DOHH2 (cell line): ENCODE results near the gene B4GALNT3.

Source experiments
- H3F3A ChIP-seq: fragments of 200-600 bp; sonication (generic), shearing (Covaris generic); 2 replicates; pipeline ENCODE4 v1.6.0; 2016; ENCODE audit warnings: antibody characterized with exemption, mild to moderate bottlenecking; ENCODE audit not compliant: control insufficient read depth, insufficient read depth
- H3K27ac ChIP-seq: fragments of 200-600 bp; sonication (generic); 2 replicates; pipeline ENCODE4 v1.5.1; 2014; ENCODE audit warnings: low read depth, mild to moderate bottlenecking, low read length, moderate library complexity
- H3K27me3 ChIP-seq: fragments of 200-600 bp; sonication (generic); 2 replicates; pipeline ENCODE4 v1.6.1; 2014; ENCODE audit warnings: mild to moderate bottlenecking, low read length, mixed read lengths; ENCODE audit not compliant: control insufficient read depth
- H3K36me3 ChIP-seq: fragments of 200-600 bp; sonication (generic); 2 replicates; pipeline ENCODE4 v1.6.1; 2014; ENCODE audit warnings: mild to moderate bottlenecking, low read length, moderate library complexity, mixed read lengths; ENCODE audit not compliant: control insufficient read depth
- H3K4me1 ChIP-seq: fragments of 200-600 bp; sonication (generic); 2 replicates; pipeline ENCODE4 v1.6.1; 2014; ENCODE audit warnings: mild to moderate bottlenecking, low read length, mixed read lengths; ENCODE audit not compliant: control insufficient read depth
- H3K4me2 ChIP-seq: fragments of 200-600 bp; sonication (generic); 2 replicates; pipeline ENCODE4 v1.6.0; 2014; ENCODE audit warnings: mild to moderate bottlenecking, low read length, moderate library complexity
- H3K4me3 ChIP-seq: fragments of 200-600 bp; sonication (generic); 2 replicates; pipeline ENCODE4 v1.5.1; 2014; ENCODE audit warnings: mild to moderate bottlenecking, low read length, mixed read lengths
- H3K79me2 ChIP-seq: fragments of 200-600 bp; sonication (generic); 2 replicates; pipeline ENCODE4 v1.6.1; 2014; ENCODE audit warnings: mild to moderate bottlenecking, low read length, mixed read lengths; ENCODE audit not compliant: control insufficient read depth
- H3K9me2 ChIP-seq: fragments of 200-600 bp; sonication (generic); replicated peaks from 2 replicates; pipeline ENCODE4 v1.6.1; 2014; ENCODE audit warnings: mild to moderate bottlenecking, low read length, mixed read lengths; ENCODE audit not compliant: control insufficient read depth
- H3K9me3 ChIP-seq: fragments of 200-600 bp; sonication (generic); 2 replicates; pipeline ENCODE4 v1.6.1; 2014; ENCODE audit warnings: antibody characterized with exemption, low read length, mixed read lengths; ENCODE audit not compliant: control insufficient read depth, insufficient read depth
- H4K20me1 ChIP-seq: fragments of 200-600 bp; sonication (generic); 2 replicates; pipeline ENCODE4 v1.6.0; 2014; ENCODE audit warnings: low read depth, mild to moderate bottlenecking, antibody characterized with exemption, low read length, moderate library complexity; ENCODE audit not compliant: control insufficient read depth, insufficient read depth
- EZH2phosphoT487 ChIP-seq: fragments of 200-600 bp; sonication (generic); IDR thresholded peaks from 2 replicates; pipeline ENCODE4 v1.6.1; 2017; ENCODE audit warnings: borderline replicate concordance, mild to moderate bottlenecking, antibody characterized with exemption, low read length, moderate library complexity, mixed read lengths
- TF ChIP-seq, protein P1 (sequence below): fragments of 200-600 bp; sonication (generic); IDR thresholded peaks from one replicate; pipeline ENCODE4 v1.5.1; 2014; ENCODE audit warnings: antibody characterized with exemption, mild to moderate bottlenecking, low read depth, low read length; ENCODE audit not compliant: poor library complexity, severe bottlenecking

B4GALNT3 gene

DNA sequence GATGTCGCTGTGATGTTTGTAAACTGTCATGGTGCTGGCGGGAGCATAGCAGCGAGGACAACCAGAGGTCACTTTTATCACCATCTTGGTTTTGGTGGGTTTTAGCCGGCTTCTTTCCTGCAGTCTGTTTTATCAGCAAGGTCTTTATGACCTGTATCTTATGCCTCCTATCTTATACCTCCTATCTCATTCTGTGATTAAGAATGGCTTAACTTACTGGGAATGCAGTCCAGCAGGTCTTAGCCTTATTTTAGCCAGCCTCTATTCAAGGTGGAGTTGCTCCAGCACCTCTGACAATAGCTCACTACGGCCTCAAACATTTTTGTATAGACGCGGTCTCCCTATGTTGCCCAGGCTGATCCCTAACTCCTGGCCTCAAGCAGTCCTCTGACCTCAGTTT, 53.7 kb downstream of the B4GALNT3 start:
- Histone ChIP-seq H3K36me3 (no peaks in the 10 kb centered on the region), H3K27ac (no peak overlapping the region), H4K20me1 (no peaks in the 10 kb centered on the region), H3K9me3 (peaks cover 3% of the 10 kb centered on the region; the same call in 1 of the 2 replicates), H3K4me2 (no peak overlapping the region), H3F3A (peaks cover 8% of the 10 kb centered on the region; the same call in 1 of the 2 replicates), H3K4me1 (peaks cover 26% of the 10 kb centered on the region), H3K4me3 (no peak overlapping the region), H3K27me3 (peaks cover 18% of the 10 kb centered on the region), H3K9me2 (no peaks in the 10 kb centered on the region), H3K79me2 (no peaks in the 10 kb centered on the region)
- TF ChIP-seq, protein P1, sequence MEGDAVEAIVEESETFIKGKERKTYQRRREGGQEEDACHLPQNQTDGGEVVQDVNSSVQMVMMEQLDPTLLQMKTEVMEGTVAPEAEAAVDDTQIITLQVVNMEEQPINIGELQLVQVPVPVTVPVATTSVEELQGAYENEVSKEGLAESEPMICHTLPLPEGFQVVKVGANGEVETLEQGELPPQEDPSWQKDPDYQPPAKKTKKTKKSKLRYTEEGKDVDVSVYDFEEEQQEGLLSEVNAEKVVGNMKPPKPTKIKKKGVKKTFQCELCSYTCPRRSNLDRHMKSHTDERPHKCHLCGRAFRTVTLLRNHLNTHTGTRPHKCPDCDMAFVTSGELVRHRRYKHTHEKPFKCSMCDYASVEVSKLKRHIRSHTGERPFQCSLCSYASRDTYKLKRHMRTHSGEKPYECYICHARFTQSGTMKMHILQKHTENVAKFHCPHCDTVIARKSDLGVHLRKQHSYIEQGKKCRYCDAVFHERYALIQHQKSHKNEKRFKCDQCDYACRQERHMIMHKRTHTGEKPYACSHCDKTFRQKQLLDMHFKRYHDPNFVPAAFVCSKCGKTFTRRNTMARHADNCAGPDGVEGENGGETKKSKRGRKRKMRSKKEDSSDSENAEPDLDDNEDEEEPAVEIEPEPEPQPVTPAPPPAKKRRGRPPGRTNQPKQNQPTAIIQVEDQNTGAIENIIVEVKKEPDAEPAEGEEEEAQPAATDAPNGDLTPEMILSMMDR, result no peak
- TF ChIP-seq EZH2phosphoT487, result no peak

DNA sequence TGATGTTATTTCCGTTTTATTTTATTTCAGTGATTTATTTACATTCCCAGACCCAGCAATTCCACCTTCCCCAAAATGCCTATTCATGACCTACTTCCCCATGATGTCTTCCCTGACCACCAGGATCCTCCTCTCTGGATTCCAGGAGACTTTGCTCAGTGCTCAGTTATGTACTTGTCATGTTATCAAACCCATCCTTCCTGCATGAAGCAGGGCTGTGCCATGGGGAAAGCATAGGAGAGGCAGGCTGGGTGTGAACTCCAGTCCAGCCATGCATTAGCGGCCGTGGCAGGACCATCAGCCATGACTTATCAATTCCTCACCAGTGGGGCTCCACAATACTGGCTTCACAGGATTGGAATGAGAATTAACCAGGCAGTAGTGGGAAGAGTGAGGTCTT, 57.8 kb downstream of the B4GALNT3 start:
- TF ChIP-seq EZH2phosphoT487, result no peak
- TF ChIP-seq, protein P1, result no peak
- Histone ChIP-seq H3K27me3 (peaks cover 23% of the 10 kb centered on the region), H4K20me1 (no peaks in the 10 kb centered on the region)

DNA sequence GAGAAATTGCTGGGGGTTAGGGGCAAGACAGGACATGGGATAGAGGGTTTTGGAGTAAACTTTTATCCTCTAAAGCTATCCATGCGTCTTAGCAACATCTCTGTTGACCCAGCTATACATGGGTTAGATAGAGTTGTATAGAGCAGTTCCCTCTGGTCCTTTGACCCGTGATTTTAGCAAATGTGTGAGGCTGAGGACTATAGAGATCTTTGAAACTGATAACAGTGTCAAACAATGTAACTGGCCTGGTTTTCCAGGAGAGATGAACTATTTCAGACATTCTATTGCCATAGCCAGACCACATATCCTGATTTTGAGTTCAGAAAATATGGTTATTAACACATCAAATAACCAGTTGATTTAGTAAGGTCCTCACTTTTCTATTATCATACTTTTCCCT, 60.4 kb downstream of the B4GALNT3 start:
- no peak overlapping the region for H3K27ac ChIP-seq
- no peaks in the 10 kb centered on the region for H4K20me1 ChIP-seq
- no peak overlapping the region for H3K4me3 ChIP-seq
- TF ChIP-seq, protein P1, result no peak
- no peak for TF ChIP-seq EZH2phosphoT487
- no peaks in the 10 kb centered on the region for H3K9me2 ChIP-seq
- no peaks in the 10 kb centered on the region for H3K36me3 ChIP-seq
- H3K79me2 ChIP-seq, result no peaks in the 10 kb centered on the region
- no peaks in the 10 kb centered on the region for H3K4me1 ChIP-seq
- peaks cover 23% of the 10 kb centered on the region for H3K27me3 ChIP-seq
- H3K4me2 ChIP-seq, result no peak overlapping the region
- no peaks in the 10 kb centered on the region for H3F3A ChIP-seq
- H3K9me3 ChIP-seq, result no peaks in the 10 kb centered on the region

More for the DNA sequence above, 57.8 kb downstream of the B4GALNT3 start:
- Histone ChIP-seq H3K27ac (no peak overlapping the region), H3K4me1 (no peaks in the 10 kb centered on the region), H3K36me3 (no peaks in the 10 kb centered on the region), H3K4me2 (no peak overlapping the region), H3K4me3 (no peak overlapping the region), H3K9me3 (peaks cover 3% of the 10 kb centered on the region; the same call in 1 of the 2 replicates), H3K9me2 (no peaks in the 10 kb centered on the region), H3F3A (no peaks in the 10 kb centered on the region), H3K79me2 (no peaks in the 10 kb centered on the region)
